ENCODE results near the gene CYB5A.

DNA sequence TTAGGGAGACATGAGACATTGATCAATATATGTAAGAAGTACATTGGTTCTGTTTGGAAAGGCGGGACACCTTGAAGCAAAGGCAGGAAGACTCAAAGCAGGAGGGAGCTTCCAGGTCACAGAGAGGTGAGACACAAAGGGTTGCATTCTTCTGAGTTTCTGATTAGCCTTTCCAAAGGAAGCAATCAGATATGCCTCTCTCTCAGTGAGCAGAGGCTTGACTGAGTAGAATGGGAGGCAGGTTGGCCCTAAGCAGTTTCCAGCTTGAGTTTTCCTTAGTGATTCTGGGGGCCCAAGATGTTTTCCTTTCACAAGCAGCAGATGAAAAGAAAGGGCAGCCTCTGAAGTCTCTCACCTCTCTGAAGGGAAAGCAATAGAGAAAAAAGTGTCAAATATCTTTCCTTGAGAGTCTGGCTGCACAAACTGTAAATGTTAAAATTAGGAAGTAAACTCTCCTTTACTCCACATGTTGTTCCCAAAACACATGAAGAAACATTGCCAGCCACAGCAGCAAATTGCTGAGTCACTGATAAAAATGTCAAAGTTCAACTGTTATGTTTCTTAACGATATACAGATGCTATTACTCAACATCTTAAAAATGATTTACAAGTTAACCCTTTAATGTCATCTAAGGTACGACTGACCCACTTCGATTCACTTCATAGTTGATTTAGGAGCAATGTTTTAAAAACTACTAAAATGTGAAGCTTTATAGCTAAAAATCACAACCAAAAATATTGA, 40.3 kb downstream of the CYB5A start:
- TF ChIP-seq, protein P1, sequence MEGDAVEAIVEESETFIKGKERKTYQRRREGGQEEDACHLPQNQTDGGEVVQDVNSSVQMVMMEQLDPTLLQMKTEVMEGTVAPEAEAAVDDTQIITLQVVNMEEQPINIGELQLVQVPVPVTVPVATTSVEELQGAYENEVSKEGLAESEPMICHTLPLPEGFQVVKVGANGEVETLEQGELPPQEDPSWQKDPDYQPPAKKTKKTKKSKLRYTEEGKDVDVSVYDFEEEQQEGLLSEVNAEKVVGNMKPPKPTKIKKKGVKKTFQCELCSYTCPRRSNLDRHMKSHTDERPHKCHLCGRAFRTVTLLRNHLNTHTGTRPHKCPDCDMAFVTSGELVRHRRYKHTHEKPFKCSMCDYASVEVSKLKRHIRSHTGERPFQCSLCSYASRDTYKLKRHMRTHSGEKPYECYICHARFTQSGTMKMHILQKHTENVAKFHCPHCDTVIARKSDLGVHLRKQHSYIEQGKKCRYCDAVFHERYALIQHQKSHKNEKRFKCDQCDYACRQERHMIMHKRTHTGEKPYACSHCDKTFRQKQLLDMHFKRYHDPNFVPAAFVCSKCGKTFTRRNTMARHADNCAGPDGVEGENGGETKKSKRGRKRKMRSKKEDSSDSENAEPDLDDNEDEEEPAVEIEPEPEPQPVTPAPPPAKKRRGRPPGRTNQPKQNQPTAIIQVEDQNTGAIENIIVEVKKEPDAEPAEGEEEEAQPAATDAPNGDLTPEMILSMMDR (IDR thresholded peaks at IDR 0.05): no peak
- no peak for TF ChIP-seq POLR2A (IDR thresholded peaks at IDR 0.05)

Data from uterus (tissue), 2 donors.